Measurements from ENCODE around the gene ACOT2.

DNA sequence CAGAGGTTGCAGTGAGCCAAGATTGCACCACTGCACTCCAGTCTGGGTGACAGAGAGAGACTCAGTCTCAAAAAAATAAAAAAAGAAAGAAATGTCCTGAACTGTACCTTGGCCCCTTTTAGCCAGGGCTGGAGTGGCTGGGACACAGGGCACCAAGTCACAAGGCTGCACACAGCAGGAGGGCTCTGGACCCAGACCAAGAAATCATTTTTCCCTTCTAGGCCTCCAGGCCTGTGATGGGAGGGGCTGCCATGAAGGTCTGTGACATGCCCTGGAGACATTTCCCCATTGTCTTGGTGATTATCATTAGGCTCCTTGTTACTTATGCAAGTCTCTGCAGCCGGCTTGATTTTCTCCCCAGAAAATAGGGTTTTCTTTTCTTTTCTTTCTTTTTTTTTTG, 38.2 kb downstream of the ACOT2 start:
- TF ChIP-seq POLR2A (IDR thresholded peaks at IDR 0.05; ENCODE audit: low read depth, low read length) (no peak), PAX5 (IDR thresholded peaks at IDR 0.05; ENCODE audit: insufficient read depth, low read length, severe bottlenecking) (no peak)
